H9 (cell line): ENCODE measurements around the gene NTSR1. TPM values are rescaled to one million over a fixed set of nuclear protein-coding genes. Genes with fewer than 3 reads are reported as not detected.

Source experiments
- DNase-seq: peaks from one replicate; pipeline ENCODE4 v3.0.0-alpha.2; 2017
- H2AFZ ChIP-seq: one replicate; pipeline ENCODE4 v1.6.1; 2013; ENCODE audit warnings: mild to moderate bottlenecking, low read length, control low read depth, moderate library complexity
- H2AK5ac ChIP-seq: 2 replicates; pipeline ENCODE4 v1.6.1; 2013; ENCODE audit warnings: low read length, control low read depth, mixed read lengths; ENCODE audit not compliant: insufficient read length
- H2BK120ac ChIP-seq: one replicate; pipeline ENCODE4 v1.6.1; 2013; ENCODE audit warnings: low read depth, mild to moderate bottlenecking, low read length, control low read depth, inconsistent platforms; ENCODE audit not compliant: poor library complexity, severe bottlenecking
- H2BK12ac ChIP-seq: 2 replicates; pipeline ENCODE4 v1.6.1; 2013; ENCODE audit warnings: low read length, control low read depth, mixed read lengths, low read depth; ENCODE audit not compliant: insufficient read length
- H2BK15ac ChIP-seq: 2 replicates; pipeline ENCODE4 v1.6.1; 2013; ENCODE audit warnings: low read depth, low read length, control low read depth
- H2BK20ac ChIP-seq: one replicate; pipeline ENCODE4 v1.6.1; 2013; ENCODE audit warnings: low read depth, mild to moderate bottlenecking, low read length, control low read depth, inconsistent platforms; ENCODE audit not compliant: poor library complexity, severe bottlenecking
- H2BK5ac ChIP-seq: 2 replicates; pipeline ENCODE4 v1.6.1; 2013; ENCODE audit warnings: low read length, control low read depth, mixed read lengths; ENCODE audit not compliant: insufficient read length
- H3K14ac ChIP-seq: 2 replicates; pipeline ENCODE4 v1.6.1; 2013; ENCODE audit warnings: low read length, control low read depth; ENCODE audit not compliant: insufficient read depth
- H3K18ac ChIP-seq: 2 replicates; pipeline ENCODE4 v1.6.1; 2013; ENCODE audit warnings: low read depth, mild to moderate bottlenecking, mixed read lengths, low read length, control low read depth; ENCODE audit not compliant: insufficient read length
- H3K23ac ChIP-seq: 2 replicates; pipeline ENCODE4 v1.6.1; 2013; ENCODE audit warnings: low read length, control low read depth, mixed read lengths, low read depth; ENCODE audit not compliant: insufficient read length
- H3K23me2 ChIP-seq: 2 replicates; pipeline ENCODE4 v1.6.1; 2013; ENCODE audit warnings: low read depth, mild to moderate bottlenecking, mixed read lengths, low read length, control low read depth; ENCODE audit not compliant: insufficient read length, poor library complexity, severe bottlenecking
- H3K27ac ChIP-seq: 2 replicates; pipeline ENCODE4 v1.5.1; 2013; ENCODE audit warnings: low read length, control low read depth, mixed read lengths, low read depth; ENCODE audit not compliant: insufficient read length
- H3K27me3 ChIP-seq: 2 replicates; pipeline ENCODE4 v1.6.1; 2013; ENCODE audit warnings: low read length, control low read depth, inconsistent platforms; ENCODE audit not compliant: insufficient read depth
- H3K4ac ChIP-seq: 2 replicates; pipeline ENCODE4 v1.6.1; 2013; ENCODE audit warnings: low read depth, mild to moderate bottlenecking, control low read depth, inconsistent platforms, low read length, moderate library complexity
- H3K4me1 ChIP-seq: 2 replicates; pipeline ENCODE4 v1.6.1; 2013; ENCODE audit warnings: low read length, control low read depth, inconsistent platforms; ENCODE audit not compliant: insufficient read depth
- H3K4me2 ChIP-seq: 2 replicates; pipeline ENCODE4 v1.6.1; 2013; ENCODE audit warnings: low read length, control low read depth, mixed read lengths; ENCODE audit not compliant: insufficient read length, insufficient read depth
- H3K56ac ChIP-seq: 2 replicates; pipeline ENCODE4 v1.6.1; 2013; ENCODE audit warnings: low read depth, mild to moderate bottlenecking, mixed read lengths, low read length, control low read depth; ENCODE audit not compliant: insufficient read length
- H3K79me1 ChIP-seq: 2 replicates; pipeline ENCODE4 v1.6.1; 2013; ENCODE audit warnings: low read depth, mild to moderate bottlenecking, moderate library complexity, low read length, control low read depth, inconsistent platforms; ENCODE audit not compliant: insufficient read depth, poor library complexity, severe bottlenecking
- H3K79me2 ChIP-seq: 2 replicates; pipeline ENCODE4 v1.6.1; 2013; ENCODE audit warnings: low read length, control low read depth, inconsistent platforms; ENCODE audit not compliant: insufficient read depth
- H3K9ac ChIP-seq: 2 replicates; pipeline ENCODE4 v1.6.1; 2013; ENCODE audit warnings: low read length, control low read depth, mixed read lengths; ENCODE audit not compliant: insufficient read length; ENCODE audit errors: extremely low read depth
- H3K9me3 ChIP-seq: one replicate; pipeline ENCODE4 v1.6.1; 2013; ENCODE audit warnings: low read depth, low read length, inconsistent platforms; ENCODE audit not compliant: control insufficient read depth
- H3T11ph ChIP-seq: one replicate; pipeline ENCODE4 v1.6.1; 2013; ENCODE audit warnings: mild to moderate bottlenecking, low read length, control low read depth, inconsistent platforms
- H4K20me1 ChIP-seq: one replicate; pipeline ENCODE4 v1.6.1; 2013; ENCODE audit not compliant: control insufficient read depth, insufficient read length, insufficient read depth
- H4K5ac ChIP-seq: 2 replicates; pipeline ENCODE4 v1.6.1; 2013; ENCODE audit warnings: low read depth, mild to moderate bottlenecking, mixed read lengths, low read length, control low read depth; ENCODE audit not compliant: insufficient read length
- H4K8ac ChIP-seq: replicated peaks from 2 replicates; pipeline ENCODE4 v1.6.1; 2013; ENCODE audit warnings: low read length, control low read depth, mixed read lengths, low read depth; ENCODE audit not compliant: insufficient read length
- H4K91ac ChIP-seq: 2 replicates; pipeline ENCODE4 v1.6.1; 2013; ENCODE audit warnings: low read depth, mild to moderate bottlenecking, moderate library complexity, mixed read lengths, low read length, control low read depth; ENCODE audit not compliant: insufficient read length
- H3K27ac Mint-ChIP-seq, 3 experiments: 2 replicates in 2 of 3; 3 replicates in 1 of 3; pipeline ENCODE4 v1.8.0; 2020 to 2021; ENCODE audit warnings: mixed read lengths in 3 of 3, mild to moderate bottlenecking in 1 of 3, moderate library complexity in 1 of 3
- H3K27me3 Mint-ChIP-seq: 2 replicates; pipeline ENCODE4 v1.8.0; 2021; ENCODE audit warnings: low read depth, mild to moderate bottlenecking, moderate library complexity, mixed read lengths
- H3K36me3 Mint-ChIP-seq, 3 experiments: 2 replicates in 2 of 3; 3 replicates in 1 of 3; pipeline ENCODE4 v1.8.0; 2020 to 2021; ENCODE audit warnings: low read depth in 3 of 3, mixed read lengths in 3 of 3; ENCODE audit not compliant: insufficient read depth in 1 of 3
- H3K4me1 Mint-ChIP-seq, 2 experiments: 2 replicates each; pipeline ENCODE4 v1.8.0; 2020; ENCODE audit warnings: mixed read lengths in 2 of 2
- H3K4me3 Mint-ChIP-seq, 2 experiments: 2 replicates in 1 of 2; 3 replicates in 1 of 2; pipeline ENCODE4 v1.8.0; 2020 to 2021; ENCODE audit warnings: mild to moderate bottlenecking in 2 of 2, mixed read lengths in 2 of 2, moderate library complexity in 1 of 2
- H3K9me3 Mint-ChIP-seq, 2 experiments: 2 replicates in 1 of 2; 3 replicates in 1 of 2; pipeline ENCODE4 v1.8.0; 2020; ENCODE audit warnings: mild to moderate bottlenecking in 2 of 2, mixed read lengths in 2 of 2, moderate library complexity in 1 of 2
- CTCF ChIP-seq: fragments of 200-600 bp; sonication (generic); conservative IDR thresholded peaks from 3 replicates; pipeline ENCODE4 v1.8.0; 2021; ENCODE audit warnings: antibody characterized with exemption, mild to moderate bottlenecking
- WGBS: extraction: QIAGEN DNeasy Blood & Tissue Kit; methylation state at CpG from one replicate; pipeline ENCODE4 v1.1.7; 2013; ENCODE audit warnings: missing lambda C conversion rate, low lambda C conversion rate, mixed read lengths; ENCODE audit not compliant: insufficient read length; ENCODE audit errors: extremely low coverage; 5-methylcytosine and 5-hydroxymethylcytosine counted together
- total RNA-seq: library from RNA; stranded (reverse); gene quantifications from 2 replicates; pipeline ENCODE4 v1.2.1, GENCODE V29; 2021

NTSR1 gene
- total RNA-seq, 1 experiment from 2014 or later = 0.11 TPM

GRCh38 chr20:62762801-62763368 is 54.2 kb downstream of the NTSR1 start:
- Histone ChIP-seq H2BK12ac (no peak overlapping the region), H3K4me1 (no peaks in the 10 kb centered on the region), H2AFZ (no peak overlapping the region), H3K23ac (no peak overlapping the region), H3K4ac (no peak overlapping the region), H3K27ac (no peak overlapping the region), H3K79me1 (no peaks in the 10 kb centered on the region), H2BK20ac (no peak overlapping the region), H4K5ac (no peak overlapping the region), H3K23me2 (no peaks in the 10 kb centered on the region), H3K9me3 (no peaks in the 10 kb centered on the region), H4K91ac (no peak overlapping the region), H2BK120ac (no peak overlapping the region), H3K79me2 (no peaks in the 10 kb centered on the region), H3K4me2 (no peak overlapping the region), H3K56ac (no peak overlapping the region), H3K18ac (no peak overlapping the region), H2BK15ac (no peak overlapping the region), H3K14ac (no peak overlapping the region), H3K27me3 (no peaks in the 10 kb centered on the region), H2BK5ac (no peak overlapping the region), H2AK5ac (no peak overlapping the region), H3K9ac (no peak overlapping the region), H3T11ph (no peak overlapping the region), H4K8ac (no peak overlapping the region), H4K20me1 (no peaks in the 10 kb centered on the region)
- H3K4me3 Mint-ChIP-seq = no peak overlapping the region
- no peak for DNase-seq
- peaks cover 8% of the 10 kb centered on the region for H3K27me3 Mint-ChIP-seq
- TF ChIP-seq CTCF = no peak
- H3K9me3 Mint-ChIP-seq = no peaks in the 10 kb centered on the region
- WGBS = no CpG with 5 or more reads among the region's 16 CpGs
- H3K36me3 Mint-ChIP-seq = no peaks in the 10 kb centered on the region
- H3K27ac Mint-ChIP-seq = no peak overlapping the region
- H3K4me1 Mint-ChIP-seq = peaks cover 0 to 6% of the 10 kb centered on the region in 2 experiments; a peak in 1 of 4 replicates
